Neural cell (in vitro differentiated cells): ENCODE results near the gene JPH4. TPM values are rescaled to one million over a fixed set of nuclear protein-coding genes. Genes with fewer than 3 reads are reported as not detected.

ENCODE experiments used
- H2AFZ ChIP-seq: fragments of 200-600, 300-800 bp; sonication (generic), shearing (Covaris generic); 2 replicates; pipeline ENCODE4 v1.6.0; 2014; ENCODE audit warnings: low read depth, mild to moderate bottlenecking, antibody characterized with exemption, low read length, moderate library complexity
- H3F3A ChIP-seq: fragments of 200-600 bp; shearing (Covaris generic); 2 replicates; pipeline ENCODE4 v1.6.1; 2016; ENCODE audit warnings: mild to moderate bottlenecking, moderate library complexity, mixed read lengths, antibody characterized with exemption, low read length; ENCODE audit not compliant: insufficient read depth, poor library complexity, severe bottlenecking
- H3K27ac ChIP-seq: fragments of 200-600, 300-800 bp; sonication (generic), shearing (Covaris generic); 2 replicates; pipeline ENCODE4 v1.5.1; 2014; ENCODE audit warnings: mild to moderate bottlenecking, low read length, moderate library complexity
- H3K27me3 ChIP-seq: fragments of 300-800, 200-600 bp; sonication (generic), shearing (Covaris generic); 2 replicates; pipeline ENCODE4 v1.6.0; 2014; ENCODE audit warnings: mild to moderate bottlenecking, low read depth, low read length, moderate library complexity; ENCODE audit not compliant: insufficient read depth
- H3K36me3 ChIP-seq: fragments of 300-800, 200-600 bp; sonication (generic), shearing (Covaris generic); 2 replicates; pipeline ENCODE4 v1.5.1; 2014; ENCODE audit warnings: mild to moderate bottlenecking, antibody characterized with exemption, low read length, moderate library complexity; ENCODE audit not compliant: insufficient read depth
- H3K4me2 ChIP-seq: fragments of 300-800, 200-600 bp; sonication (generic), shearing (Covaris generic); 2 replicates; pipeline ENCODE4 v1.6.0; 2014; ENCODE audit warnings: mild to moderate bottlenecking, low read length
- H3K4me3 ChIP-seq: fragments of 300-800, 200-600 bp; sonication (generic), shearing (Covaris generic); 2 replicates; pipeline ENCODE4 v1.5.1; 2014; ENCODE audit warnings: mild to moderate bottlenecking, low read length, moderate library complexity
- H3K79me2 ChIP-seq: fragments of 200-600 bp; shearing (Covaris generic); replicated peaks from 2 replicates; pipeline ENCODE4 v1.6.0; 2014; ENCODE audit warnings: mild to moderate bottlenecking, low read length, moderate library complexity; ENCODE audit not compliant: insufficient read depth
- H3K9ac ChIP-seq: fragments of 300-800, 200-600 bp; sonication (generic), shearing (Covaris generic); 2 replicates; pipeline ENCODE4 v1.6.1; 2016; ENCODE audit warnings: mild to moderate bottlenecking, low read length, mixed read lengths
- H3K9me2 ChIP-seq: fragments of 200-600 bp; shearing (Covaris generic); 2 replicates; pipeline ENCODE4 v1.6.1; 2016; ENCODE audit warnings: mild to moderate bottlenecking, low read length, mixed read lengths; ENCODE audit not compliant: insufficient read depth
- H3K9me3 ChIP-seq: fragments of 200-600, 300-800 bp; sonication (generic), shearing (Covaris generic); 2 replicates; pipeline ENCODE4 v1.6.1; 2016; ENCODE audit warnings: mild to moderate bottlenecking, mixed run types, low read length, moderate library complexity, mixed read lengths
- H4K20me1 ChIP-seq: fragments of 200-600 bp; shearing (Covaris generic); 2 replicates; pipeline ENCODE4 v1.6.1; 2016; ENCODE audit warnings: mild to moderate bottlenecking, mixed run types; ENCODE audit not compliant: insufficient read depth
- CTCF ChIP-seq: fragments of 450-650 bp; IDR thresholded peaks from 2 replicates; pipeline ENCODE4 v1.5.1; 2014; ENCODE audit warnings: antibody characterized with exemption, mild to moderate bottlenecking, moderate library complexity; ENCODE audit not compliant: poor library complexity, severe bottlenecking
- EP300 ChIP-seq: fragments of 450-650 bp; conservative IDR thresholded peaks from 2 replicates; pipeline ENCODE4 v1.6.1; 2014; ENCODE audit warnings: antibody characterized with exemption, mild to moderate bottlenecking, moderate library complexity; ENCODE audit not compliant: poor library complexity, severe bottlenecking
- EZH2 ChIP-seq: fragments of 200-600, 300-800 bp; shearing (Covaris generic), sonication (generic); IDR thresholded peaks from 2 replicates; pipeline ENCODE4 v1.6.1; 2014; ENCODE audit warnings: antibody characterized with exemption, low read length, borderline replicate concordance, mild to moderate bottlenecking; ENCODE audit not compliant: insufficient read depth, poor library complexity, severe bottlenecking
- MXI1 ChIP-seq: fragments of 450-650 bp; conservative IDR thresholded peaks from 2 replicates; pipeline ENCODE4 v1.6.1; 2014; ENCODE audit warnings: antibody characterized with exemption, mild to moderate bottlenecking; ENCODE audit not compliant: poor library complexity, severe bottlenecking
- POLR2AphosphoS5 ChIP-seq: IDR thresholded peaks from 2 replicates; pipeline ENCODE4 v1.6.1; 2012
- RAD21 ChIP-seq: fragments of 450-650 bp; conservative IDR thresholded peaks from 2 replicates; pipeline ENCODE4 v1.6.1; 2014; ENCODE audit warnings: antibody characterized with exemption, mild to moderate bottlenecking, moderate library complexity
- REST ChIP-seq: IDR thresholded peaks from 2 replicates; pipeline ENCODE4 v1.6.1; 2012; ENCODE audit warnings: borderline replicate concordance
- SMC3 ChIP-seq: fragments of 450-650 bp; conservative IDR thresholded peaks from 2 replicates; pipeline ENCODE4 v1.6.1; 2014; ENCODE audit warnings: antibody characterized with exemption, mild to moderate bottlenecking, moderate library complexity; ENCODE audit not compliant: poor library complexity
- TAF1 ChIP-seq: IDR thresholded peaks from 2 replicates; pipeline ENCODE4 v1.6.1; 2012; ENCODE audit warnings: low read depth
- polyA plus RNA-seq: library from polyadenylated mRNA; depleted of rRNA; stranded (reverse); fragments of >200 nt; gene quantifications from 2 replicates; pipeline ENCODE4 v1.2.3, GENCODE V29; 2014

Gene JPH4
- polyA plus RNA-seq, 1 donor from 2014 or later, result 68.2 TPM

GRCh38 chr14:23570806-23571483, 7.6 kb downstream of the JPH4 start:
- Histone ChIP-seq H3K9me2 (no peaks in the 10 kb centered on the region), H3K27ac (no peak overlapping the region), H3K36me3 (no peaks in the 10 kb centered on the region), H3K4me2 (no peak overlapping the region), H3K9me3 (no peaks in the 10 kb centered on the region), H3K79me2 (peaks cover 9% of the 10 kb centered on the region), H4K20me1 (peaks cover 7% of the 10 kb centered on the region), H3F3A (no peaks in the 10 kb centered on the region), H2AFZ (no peak overlapping the region), H3K4me3 (no peak overlapping the region), H3K27me3 (no peaks in the 10 kb centered on the region), H3K9ac (no peak overlapping the region)
- TF ChIP-seq CTCF, result no peak

- no peaks in the 10 kb centered on the region for H3K36me3 ChIP-seq
- no peaks in the 10 kb centered on the region for H3K27me3 ChIP-seq
- H4K20me1 ChIP-seq, result no peaks in the 10 kb centered on the region
- H2AFZ ChIP-seq, result no peak overlapping the region
- H3K79me2 ChIP-seq, result no peaks in the 10 kb centered on the region
- no peaks in the 10 kb centered on the region for H3K9me3 ChIP-seq
- H3K4me2 ChIP-seq, result peak overlapping the region; percentile 42
- H3K9ac ChIP-seq, result peak overlapping the region; percentile 60
- peak; percentile 56 for TF ChIP-seq POLR2AphosphoS5
- no peak for TF ChIP-seq TAF1
- no peak for TF ChIP-seq EZH2
- TF ChIP-seq MXI1, result peak; percentile 27
- no peak for TF ChIP-seq SMC3
- no peaks in the 10 kb centered on the region for H3K9me2 ChIP-seq
- H3K4me3 ChIP-seq, result peak overlapping the region; percentile 52
- peak overlapping the region; percentile 86 for H3K27ac ChIP-seq
- no peaks in the 10 kb centered on the region for H3F3A ChIP-seq
Measured at GRCh38 chr14:23569443-23570151, 9.0 kb downstream of the JPH4 start.

GRCh38 chr14:23568600-23569331, 9.8 kb downstream of the JPH4 start:
- Histone ChIP-seq H4K20me1 (no peaks in the 10 kb centered on the region), H2AFZ (no peak overlapping the region), H3K4me3 (no peak overlapping the region), H3K27ac (peak overlapping the region; percentile 86), H3K27me3 (no peaks in the 10 kb centered on the region), H3F3A (no peaks in the 10 kb centered on the region), H3K9me2 (no peaks in the 10 kb centered on the region), H3K9ac (peak overlapping the region; percentile 60), H3K4me2 (no peak overlapping the region), H3K79me2 (no peaks in the 10 kb centered on the region), H3K9me3 (no peaks in the 10 kb centered on the region), H3K36me3 (no peaks in the 10 kb centered on the region)
- TF ChIP-seq RAD21 (peak; percentile 42), SMC3 (peak; percentile 41), REST (no peak), MXI1 (no peak), CTCF (peak; percentile 64), EZH2 (no peak), TAF1 (no peak), EP300 (no peak), POLR2AphosphoS5 (no peak)
